Measurements from ENCODE around the gene S100A12.
"Not testable (repeated sequence)": the region's sequence is repeated elsewhere in the genome, so short reads cannot be mapped to it uniquely, and the experiment has no call there.

The S100A12 gene

DNA sequence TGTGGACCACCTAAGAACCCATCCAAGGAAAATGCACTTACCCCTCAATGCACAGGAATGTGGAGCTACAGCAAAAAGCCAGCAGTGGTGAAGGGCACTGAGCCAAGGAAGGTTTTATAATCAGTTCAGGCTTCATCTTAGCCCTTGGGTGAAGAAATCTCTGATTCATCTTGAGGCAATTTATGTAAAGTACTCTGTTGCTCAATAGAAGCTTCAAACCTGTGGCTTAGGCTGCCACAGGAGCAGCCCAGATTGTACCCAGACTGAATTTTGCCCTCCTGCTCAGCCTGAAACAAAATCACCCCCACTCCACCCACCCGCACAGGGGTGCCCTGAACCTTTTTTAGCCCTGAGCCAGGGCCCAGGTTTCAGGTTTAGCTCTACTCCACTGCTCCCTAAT is at the start of gene S100A12:
S100A12 (minus strand) TSS at position 111 of the 400 bp plus-strand sequence. CDS start 1,029 bp downstream, outside the sequence.
- no peak within 1 kb of the TSS for H3K27ac ChIP-seq
- TF ChIP-seq, protein P1, sequence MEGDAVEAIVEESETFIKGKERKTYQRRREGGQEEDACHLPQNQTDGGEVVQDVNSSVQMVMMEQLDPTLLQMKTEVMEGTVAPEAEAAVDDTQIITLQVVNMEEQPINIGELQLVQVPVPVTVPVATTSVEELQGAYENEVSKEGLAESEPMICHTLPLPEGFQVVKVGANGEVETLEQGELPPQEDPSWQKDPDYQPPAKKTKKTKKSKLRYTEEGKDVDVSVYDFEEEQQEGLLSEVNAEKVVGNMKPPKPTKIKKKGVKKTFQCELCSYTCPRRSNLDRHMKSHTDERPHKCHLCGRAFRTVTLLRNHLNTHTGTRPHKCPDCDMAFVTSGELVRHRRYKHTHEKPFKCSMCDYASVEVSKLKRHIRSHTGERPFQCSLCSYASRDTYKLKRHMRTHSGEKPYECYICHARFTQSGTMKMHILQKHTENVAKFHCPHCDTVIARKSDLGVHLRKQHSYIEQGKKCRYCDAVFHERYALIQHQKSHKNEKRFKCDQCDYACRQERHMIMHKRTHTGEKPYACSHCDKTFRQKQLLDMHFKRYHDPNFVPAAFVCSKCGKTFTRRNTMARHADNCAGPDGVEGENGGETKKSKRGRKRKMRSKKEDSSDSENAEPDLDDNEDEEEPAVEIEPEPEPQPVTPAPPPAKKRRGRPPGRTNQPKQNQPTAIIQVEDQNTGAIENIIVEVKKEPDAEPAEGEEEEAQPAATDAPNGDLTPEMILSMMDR (conservative IDR thresholded peaks at IDR 0.05): no peak
- no peak for TF ChIP-seq ZFX (IDR thresholded peaks at IDR 0.05)

DNA sequence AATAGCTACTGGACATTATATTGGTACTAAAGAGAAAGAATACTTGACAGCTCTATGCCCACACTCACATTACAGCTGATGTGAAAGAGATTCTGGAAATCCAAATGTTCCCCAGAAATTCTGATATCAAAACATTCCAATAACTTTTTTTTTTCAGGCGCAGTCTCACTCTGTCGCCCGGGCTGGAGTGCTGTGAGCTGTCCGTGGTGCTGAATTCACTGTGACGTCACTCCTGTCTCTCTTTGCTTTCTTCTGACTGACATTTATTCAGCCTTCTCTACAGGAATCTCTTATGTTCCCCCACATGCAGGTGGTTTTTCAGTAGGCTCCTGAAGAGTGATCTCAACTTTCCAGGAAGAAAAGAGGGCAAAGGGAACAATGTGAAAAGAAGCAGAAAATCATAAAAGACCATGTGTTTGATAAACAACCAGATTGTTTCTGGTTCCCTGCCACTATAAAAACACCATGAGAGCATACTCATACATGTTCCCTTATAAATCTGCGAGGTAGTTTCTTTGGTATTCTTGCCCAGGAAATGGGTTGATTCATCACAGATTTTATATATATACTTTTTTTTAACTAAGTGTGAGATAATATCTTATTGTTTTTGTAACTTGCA is 47.1 kb upstream of the S100A12 start:
- no peak overlapping the region for H3K27ac ChIP-seq
- TF ChIP-seq, protein P1 (conservative IDR thresholded peaks at IDR 0.05): no peak
- TF ChIP-seq ZFX (IDR thresholded peaks at IDR 0.05): no peak

DNA sequence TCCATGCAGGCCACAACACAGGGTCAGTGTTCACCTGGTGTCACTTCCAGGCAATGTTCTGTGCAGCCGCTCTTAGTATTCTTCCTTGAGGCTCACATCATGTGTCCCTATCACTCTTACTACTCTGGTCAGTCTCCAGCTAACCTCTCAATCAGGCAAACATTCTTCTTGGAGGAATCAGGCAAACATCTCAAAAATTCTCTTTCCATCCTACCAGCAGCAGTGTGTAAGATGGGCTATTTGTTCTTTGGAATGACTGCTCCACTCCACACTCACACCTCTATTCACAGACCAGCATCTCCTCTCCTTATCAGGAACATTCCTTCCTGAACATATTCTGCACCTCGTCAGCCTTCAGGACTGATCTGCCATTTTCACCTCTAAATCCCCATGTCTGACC is 44.9 kb upstream of the S100A12 start:
- H3K27ac ChIP-seq: no peak overlapping the region
- TF ChIP-seq, protein P1 (conservative IDR thresholded peaks at IDR 0.05): no peak
- no peak for TF ChIP-seq ZFX (IDR thresholded peaks at IDR 0.05)

DNA sequence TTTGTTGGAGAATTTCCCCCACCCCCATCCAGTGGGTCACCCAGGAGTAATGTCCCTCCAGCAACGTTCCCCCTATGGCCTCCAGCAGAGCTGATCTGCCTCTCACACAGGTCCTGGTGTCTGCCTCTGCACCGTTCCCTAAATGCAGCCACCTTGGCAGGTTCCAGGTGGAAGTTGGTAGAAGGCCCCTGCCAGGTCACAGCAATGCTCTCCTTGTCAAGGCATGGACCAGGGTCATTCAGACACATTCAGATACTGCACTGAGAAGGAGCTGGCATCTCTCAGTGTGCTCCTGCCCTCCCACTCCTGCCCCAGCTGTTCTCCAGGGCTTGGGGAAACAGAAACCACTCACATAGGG is 44.0 kb upstream of the S100A12 start:
- not testable (repeated sequence) for H3K27ac ChIP-seq

DNA sequence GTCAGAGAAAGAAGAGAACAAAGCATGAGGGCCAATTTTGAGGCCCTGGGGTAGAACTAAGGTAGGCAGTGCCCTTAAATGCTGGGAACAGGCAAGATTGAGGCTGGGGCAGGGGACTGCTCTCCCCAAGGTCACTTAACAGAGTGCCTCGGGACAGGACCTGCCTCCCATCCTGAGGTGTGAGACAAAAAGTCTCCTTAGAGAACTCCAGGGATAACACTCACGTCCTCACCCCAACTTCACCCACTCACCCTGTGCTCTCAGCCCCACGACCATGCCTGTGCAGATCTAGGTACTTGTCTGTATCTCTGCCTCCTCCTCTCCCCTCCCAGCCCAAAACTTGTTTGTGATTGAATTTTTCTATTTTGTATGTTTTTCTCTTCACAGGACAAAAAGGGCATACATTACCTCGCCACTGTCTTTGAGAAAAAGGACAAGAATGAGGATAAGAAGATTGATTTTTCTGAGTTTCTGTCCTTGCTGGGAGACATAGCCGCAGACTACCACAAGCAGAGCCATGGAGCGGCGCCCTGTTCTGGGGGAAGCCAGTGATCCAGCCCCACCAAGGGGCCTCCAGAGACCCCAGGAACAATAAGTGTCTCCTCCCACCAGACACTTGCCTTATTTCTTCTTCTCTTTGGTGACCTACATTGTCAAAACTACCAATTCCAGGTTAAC is 43.5 kb upstream of the S100A12 start:
- not testable (repeated sequence) for H3K27ac ChIP-seq

DNA sequence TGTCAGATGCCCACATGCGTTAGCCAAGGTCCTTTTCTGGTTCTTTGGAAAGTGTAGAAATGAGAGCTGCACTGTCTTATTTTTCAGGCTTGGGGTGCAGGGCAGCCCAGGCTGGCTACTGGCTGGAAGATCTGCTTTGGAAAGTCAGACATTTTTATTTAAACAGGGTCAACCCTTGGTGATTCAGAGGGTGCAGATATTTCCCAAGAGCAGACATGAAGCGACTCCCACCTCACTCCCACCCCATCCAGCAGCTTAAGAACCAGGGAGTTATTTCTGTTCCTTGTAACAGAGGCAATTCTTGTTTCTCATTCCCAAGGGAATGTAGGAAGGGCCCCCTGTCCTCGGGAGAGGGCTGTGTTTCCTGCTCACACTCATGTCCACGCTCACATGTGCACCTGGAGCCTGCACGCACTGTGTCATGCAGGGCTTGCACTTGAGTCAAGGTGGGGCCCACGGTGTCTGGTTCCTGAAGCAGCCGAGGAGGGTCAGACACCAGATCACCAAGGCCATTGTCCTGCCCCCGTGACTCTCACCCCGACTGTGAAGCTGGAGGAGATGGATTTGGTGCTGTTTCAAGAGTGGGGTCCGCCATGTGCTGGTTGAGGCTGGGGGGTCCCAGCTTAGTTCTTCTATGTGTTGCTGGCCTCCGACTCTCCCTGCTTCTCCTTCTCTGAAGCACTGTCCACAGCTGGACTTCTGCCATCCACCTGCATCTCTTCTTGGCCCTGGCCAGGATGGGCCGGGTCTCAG is 41.9 kb upstream of the S100A12 start:
- H3K27ac ChIP-seq: no peak overlapping the region
- no peak for TF ChIP-seq ZFX (IDR thresholded peaks at IDR 0.05)
- TF ChIP-seq, protein P1 (conservative IDR thresholded peaks at IDR 0.05): no peak

DNA sequence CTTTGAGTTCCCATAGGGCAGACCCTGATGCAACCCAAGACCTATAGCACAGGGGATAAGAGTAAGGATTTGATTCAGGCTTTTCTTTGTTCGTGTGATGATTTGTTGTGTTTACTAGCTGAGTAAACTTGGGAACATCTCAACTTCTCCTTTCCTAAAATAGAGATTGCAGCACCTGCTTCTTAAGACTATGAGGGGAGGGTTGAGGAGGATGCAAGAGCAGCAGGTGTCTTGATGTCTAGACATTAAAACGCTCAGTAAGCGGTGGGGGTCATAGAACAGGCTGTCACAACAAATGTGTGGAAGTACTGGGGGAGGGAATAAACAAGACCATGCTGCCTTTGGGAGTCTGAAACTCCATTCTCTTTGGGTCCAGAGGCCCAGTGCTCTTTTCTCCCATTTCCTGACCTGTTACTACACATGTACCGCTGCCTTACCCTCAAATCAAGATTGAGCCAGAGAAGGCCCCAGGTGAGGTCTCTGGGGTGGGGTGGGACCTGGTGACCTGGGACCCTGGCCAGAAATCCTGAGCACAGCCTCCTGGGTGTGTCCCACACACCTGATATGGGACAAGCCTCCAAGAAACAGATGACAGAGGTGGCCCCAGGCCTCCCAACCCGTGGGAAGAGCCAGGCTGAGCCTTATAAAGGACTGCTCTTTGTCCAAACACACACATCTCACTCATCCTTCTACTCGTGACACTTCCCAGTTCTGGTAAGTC is 40.6 kb upstream of the S100A12 start, which contains the start of gene S100A7A:
S100A7A (plus strand) TSS at position 671 of the 721 bp plus-strand sequence. CDS start 1,563 bp downstream, outside the sequence.
- TF ChIP-seq, protein P1 (conservative IDR thresholded peaks at IDR 0.05): no peak
- H3K27ac ChIP-seq: no peak within 1 kb of the TSS

DNA sequence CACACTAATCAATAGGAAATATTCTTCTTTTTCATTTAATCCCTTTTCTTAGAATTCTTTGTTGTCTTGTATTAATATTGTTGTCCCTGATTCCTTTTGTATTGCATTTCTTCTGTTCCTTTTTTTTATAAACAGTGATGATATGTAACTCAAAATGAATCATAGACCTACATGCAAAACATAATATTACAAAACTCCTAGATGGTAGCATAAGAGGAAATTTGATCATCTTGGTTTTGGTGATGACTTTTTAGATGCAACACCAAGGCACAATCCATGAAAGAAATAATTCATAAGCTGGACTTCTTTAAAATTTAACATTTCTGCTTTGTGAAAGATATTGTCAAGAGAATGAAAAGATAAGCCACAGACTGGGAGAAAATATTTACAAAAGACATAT is 38.5 kb upstream of the S100A12 start:
- H3K27ac ChIP-seq: not testable (repeated sequence)

DNA sequence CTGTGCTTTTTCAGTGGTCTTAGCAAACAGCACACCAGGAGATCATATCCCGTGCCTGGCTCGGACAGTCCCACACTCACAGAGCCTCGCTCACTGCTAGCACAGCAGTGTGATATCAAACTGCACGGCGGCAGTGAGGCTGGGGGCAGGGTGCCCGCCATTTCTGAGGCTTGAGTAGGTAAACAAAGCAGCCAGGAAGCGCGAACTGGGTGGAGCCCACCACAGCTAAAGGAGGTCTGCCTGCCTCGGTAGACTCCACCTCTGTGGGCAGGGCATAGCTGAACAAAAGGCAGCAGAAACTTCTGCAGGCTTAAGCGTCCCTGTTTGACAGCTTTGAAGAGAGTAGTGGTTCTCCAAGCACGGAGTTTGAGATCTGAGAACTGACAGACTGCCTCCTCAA is 31.9 kb upstream of the S100A12 start:
- not testable (repeated sequence) for H3K27ac ChIP-seq

DNA sequence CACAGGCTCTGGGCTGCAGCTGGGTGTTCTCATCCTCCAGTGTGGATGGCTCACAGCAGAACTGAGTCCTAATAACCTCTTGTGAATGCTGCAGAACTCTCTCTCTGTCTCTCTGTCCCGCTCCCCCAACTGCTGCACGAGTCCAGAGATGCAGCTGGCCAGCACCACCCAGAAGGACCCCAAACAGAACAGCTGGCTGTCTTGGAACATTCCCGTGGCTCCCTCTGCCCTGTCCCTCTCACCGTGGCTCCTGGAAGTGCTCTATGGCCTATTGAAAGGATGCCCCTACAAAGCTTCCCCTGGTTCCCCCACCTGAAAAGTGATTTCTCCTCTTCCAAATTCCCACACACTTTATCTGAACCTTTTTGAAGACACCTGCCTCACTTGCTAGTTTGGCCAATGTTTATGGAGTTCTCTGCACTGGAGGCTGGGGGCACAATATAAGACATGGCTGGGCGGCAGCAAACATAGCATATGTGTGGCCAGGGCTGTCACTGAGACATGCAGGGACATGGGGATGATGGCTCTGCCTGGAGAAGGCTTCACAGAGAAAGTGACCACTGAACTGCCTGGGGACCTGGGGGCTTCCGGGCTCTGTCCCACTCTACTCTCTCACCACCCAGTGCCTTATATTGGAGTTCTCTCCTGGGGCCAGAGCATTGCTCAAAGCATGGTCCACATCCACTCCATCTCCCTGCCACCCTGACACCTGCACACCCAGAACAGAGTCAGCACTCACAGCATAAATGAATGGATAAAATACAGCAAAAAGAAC is 30.6 kb upstream of the S100A12 start:
- not testable (repeated sequence) for H3K27ac ChIP-seq

Data from C4-2B (cell line).